Measurements from ENCODE around the gene RELL1.

The RELL1 gene

DNA sequence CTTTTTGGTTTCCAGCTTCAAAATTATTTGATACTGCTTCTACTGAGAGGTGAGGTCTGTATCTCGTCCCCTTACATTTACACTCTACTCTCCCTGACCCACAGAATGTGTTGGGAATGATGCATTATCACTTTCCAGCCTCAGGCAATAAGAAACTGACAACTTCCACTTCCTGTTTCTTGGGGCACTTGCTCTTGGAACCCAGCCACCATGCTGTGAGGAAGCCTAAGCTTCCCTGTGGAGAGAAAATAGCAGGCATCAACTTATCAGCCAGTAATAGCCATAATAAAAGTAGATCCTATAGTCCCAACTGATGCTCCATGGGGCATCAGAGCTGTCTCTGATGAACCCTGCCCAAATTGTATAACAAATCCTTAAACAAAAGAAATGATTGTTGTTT is 32.6 kb downstream of the RELL1 start:
- H3K27me3 ChIP-seq (ENCODE audit: control insufficient read depth, insufficient read depth, low read length) = no peaks in the 10 kb centered on the region
- H3K36me3 ChIP-seq (ENCODE audit: control insufficient read depth, insufficient read depth, low read length) = no peaks in the 10 kb centered on the region
- no peaks in the 10 kb centered on the region for H3K9me3 ChIP-seq (ENCODE audit: control insufficient read depth, low read length)
- no peak overlapping the region for H3K4me2 ChIP-seq (ENCODE audit: low read length)
- no peak for TF ChIP-seq CTCF (IDR thresholded peaks at IDR 0.05)
- no peaks in the 10 kb centered on the region for H3K79me2 ChIP-seq
- H3K4me3 ChIP-seq (ENCODE audit: low read depth, low read length) = no peak overlapping the region
- H3K4me1 ChIP-seq = no peaks in the 10 kb centered on the region
- no peak overlapping the region for H3K9ac ChIP-seq
- no peak overlapping the region for H3K27ac ChIP-seq
- no peak overlapping the region for H2AFZ ChIP-seq

GRCh38 chr4:37652747-37653527 is 33.2 kb downstream of the RELL1 start:
- Histone ChIP-seq H3K4me1 (no peaks in the 10 kb centered on the region), H3K9me3 (ENCODE audit: control insufficient read depth, low read length) (no peaks in the 10 kb centered on the region), H2AFZ (no peak overlapping the region), H3K4me3 (ENCODE audit: low read depth, low read length) (no peak overlapping the region), H3K4me2 (ENCODE audit: low read length) (no peak overlapping the region), H3K27me3 (ENCODE audit: control insufficient read depth, insufficient read depth, low read length) (no peaks in the 10 kb centered on the region), H3K36me3 (ENCODE audit: control insufficient read depth, insufficient read depth, low read length) (no peaks in the 10 kb centered on the region), H3K27ac (no peak overlapping the region), H3K79me2 (no peaks in the 10 kb centered on the region), H3K9ac (no peak overlapping the region)
- TF ChIP-seq CTCF (IDR thresholded peaks at IDR 0.05) = no peak

DNA sequence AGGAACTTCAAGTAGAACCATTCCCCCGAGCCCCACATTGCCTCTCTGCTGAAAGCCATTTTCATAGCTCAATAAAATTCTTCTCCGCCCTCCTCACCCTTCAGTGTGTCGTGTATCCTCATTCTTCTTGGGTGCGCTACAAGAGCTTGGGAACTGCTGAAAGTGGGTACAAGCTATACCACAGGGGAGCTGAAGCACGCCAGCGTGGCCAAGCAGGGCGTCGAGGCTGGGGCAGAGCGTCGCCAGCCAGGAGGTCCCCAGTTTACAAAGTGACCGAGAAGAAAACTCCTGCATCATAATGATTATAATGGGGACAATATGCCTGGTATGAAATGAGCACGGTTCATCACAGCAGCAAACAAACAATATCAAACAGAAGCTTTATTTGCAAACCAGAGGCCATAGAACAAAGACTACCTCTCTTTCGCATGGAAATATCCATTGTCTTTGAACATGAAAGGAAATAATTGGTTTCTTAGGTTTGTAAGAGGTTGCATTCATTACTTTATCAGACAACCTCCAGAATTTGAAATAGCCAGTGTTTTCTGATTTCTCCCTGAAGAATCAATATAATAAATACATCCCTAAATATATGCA is 34.3 kb downstream of the RELL1 start:
- no peak overlapping the region for H3K4me2 ChIP-seq (ENCODE audit: low read length)
- H3K9me3 ChIP-seq (ENCODE audit: control insufficient read depth, low read length) = no peaks in the 10 kb centered on the region
- TF ChIP-seq CTCF (IDR thresholded peaks at IDR 0.05) = no peak
- no peaks in the 10 kb centered on the region for H3K4me1 ChIP-seq
- H3K27me3 ChIP-seq (ENCODE audit: control insufficient read depth, insufficient read depth, low read length) = no peaks in the 10 kb centered on the region
- no peak overlapping the region for H2AFZ ChIP-seq
- H3K4me3 ChIP-seq (ENCODE audit: low read depth, low read length) = no peak overlapping the region
- no peak overlapping the region for H3K9ac ChIP-seq
- H3K27ac ChIP-seq = no peak overlapping the region
- H3K79me2 ChIP-seq = no peaks in the 10 kb centered on the region
- H3K36me3 ChIP-seq (ENCODE audit: control insufficient read depth, insufficient read depth, low read length) = no peaks in the 10 kb centered on the region

GRCh38 chr4:37650481-37650880 is 35.7 kb downstream of the RELL1 start:
- Histone ChIP-seq H3K27me3 (ENCODE audit: control insufficient read depth, insufficient read depth, low read length) (no peaks in the 10 kb centered on the region), H3K79me2 (no peaks in the 10 kb centered on the region), H3K27ac (no peak overlapping the region), H3K4me3 (ENCODE audit: low read depth, low read length) (no peak overlapping the region), H3K9me3 (ENCODE audit: control insufficient read depth, low read length) (no peaks in the 10 kb centered on the region), H3K36me3 (ENCODE audit: control insufficient read depth, insufficient read depth, low read length) (no peaks in the 10 kb centered on the region), H3K4me1 (no peaks in the 10 kb centered on the region), H3K9ac (no peak overlapping the region), H3K4me2 (ENCODE audit: low read length) (no peak overlapping the region), H2AFZ (no peak overlapping the region)
- TF ChIP-seq CTCF (IDR thresholded peaks at IDR 0.05) = no peak

DNA sequence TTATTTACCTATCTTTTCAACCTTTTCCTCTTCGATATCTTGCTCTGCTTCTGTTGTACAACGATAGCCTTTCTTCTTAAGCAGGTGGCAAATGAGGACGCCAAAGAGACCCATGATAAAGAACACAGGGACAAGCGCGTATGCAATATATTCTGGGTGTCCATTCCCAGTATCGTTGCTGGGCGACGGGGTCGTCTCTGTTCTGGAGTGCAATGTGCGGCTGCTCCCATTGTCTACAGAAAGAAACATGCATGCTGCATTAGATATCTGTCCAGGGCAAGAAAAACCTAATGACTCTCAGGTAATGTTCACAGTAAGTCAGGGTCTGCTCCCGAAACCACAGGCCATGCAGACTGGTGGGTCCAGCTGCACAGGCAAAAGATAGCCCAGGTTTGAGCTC is 36.9 kb downstream of the RELL1 start:
- H3K27ac ChIP-seq = no peak overlapping the region
- no peaks in the 10 kb centered on the region for H3K27me3 ChIP-seq (ENCODE audit: control insufficient read depth, insufficient read depth, low read length)
- TF ChIP-seq CTCF (IDR thresholded peaks at IDR 0.05) = no peak
- no peaks in the 10 kb centered on the region for H3K9me3 ChIP-seq (ENCODE audit: control insufficient read depth, low read length)
- H3K36me3 ChIP-seq (ENCODE audit: control insufficient read depth, insufficient read depth, low read length) = no peaks in the 10 kb centered on the region
- H3K4me2 ChIP-seq (ENCODE audit: low read length) = no peak overlapping the region
- no peaks in the 10 kb centered on the region for H3K4me1 ChIP-seq
- no peaks in the 10 kb centered on the region for H3K79me2 ChIP-seq
- no peak overlapping the region for H3K4me3 ChIP-seq (ENCODE audit: low read depth, low read length)
- no peak overlapping the region for H2AFZ ChIP-seq
- no peak overlapping the region for H3K9ac ChIP-seq
